ENCODE results near the gene MSI2.

DNA sequence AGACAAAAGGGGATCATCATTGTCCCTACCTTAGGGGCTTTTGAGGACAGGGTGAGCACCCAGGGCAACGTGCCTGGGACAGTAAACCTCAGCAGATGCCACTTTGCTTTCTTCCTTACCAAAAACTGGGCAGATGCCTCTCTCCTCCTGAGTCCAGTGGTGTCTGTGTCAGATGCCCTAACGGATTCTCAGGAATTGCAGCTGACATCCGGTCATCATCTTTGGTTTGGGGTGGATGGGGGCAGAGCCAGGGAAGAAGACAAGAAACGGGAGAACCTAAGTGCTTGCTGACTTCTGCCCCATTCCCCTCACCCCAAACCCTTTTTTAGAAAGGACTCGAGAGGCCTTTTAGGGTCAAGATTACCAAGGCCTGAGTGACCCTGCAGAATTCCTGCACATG is 187.5 kb downstream of the MSI2 start:
- TF ChIP-seq CTCF (IDR thresholded peaks at IDR 0.05), result no peak
- TF ChIP-seq EP300 (IDR thresholded peaks at IDR 0.05; ENCODE audit: borderline replicate concordance in 1 of 2, low read depth in 1 of 2, low read length in 1 of 2), result no peak
- TF ChIP-seq RFX5 (IDR thresholded peaks at IDR 0.05; ENCODE audit: low read length), result no peak
- no peak for TF ChIP-seq GABPA (IDR thresholded peaks at IDR 0.05; ENCODE audit: low read depth)
- TF ChIP-seq EZH2phosphoT487 (IDR thresholded peaks at IDR 0.05; ENCODE audit: borderline replicate concordance, low read depth), result no peak
- TF ChIP-seq SMC3 (IDR thresholded peaks at IDR 0.05; ENCODE audit: low read depth, low read length), result no peak
- no peak for TF ChIP-seq MAX (IDR thresholded peaks at IDR 0.05; ENCODE audit: low read depth)
- TF ChIP-seq MEF2A (IDR thresholded peaks at IDR 0.05; ENCODE audit: borderline replicate concordance, low read depth), result no peak
- no peak for TF ChIP-seq FOXM1 (IDR thresholded peaks at IDR 0.05; ENCODE audit: low read depth)
- TF ChIP-seq POLR2AphosphoS5 (IDR thresholded peaks at IDR 0.05; ENCODE audit: low read depth, low read length), result no peak
- TF ChIP-seq, protein P1, sequence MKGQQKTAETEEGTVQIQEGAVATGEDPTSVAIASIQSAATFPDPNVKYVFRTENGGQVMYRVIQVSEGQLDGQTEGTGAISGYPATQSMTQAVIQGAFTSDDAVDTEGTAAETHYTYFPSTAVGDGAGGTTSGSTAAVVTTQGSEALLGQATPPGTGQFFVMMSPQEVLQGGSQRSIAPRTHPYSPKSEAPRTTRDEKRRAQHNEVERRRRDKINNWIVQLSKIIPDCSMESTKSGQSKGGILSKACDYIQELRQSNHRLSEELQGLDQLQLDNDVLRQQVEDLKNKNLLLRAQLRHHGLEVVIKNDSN (IDR thresholded peaks at IDR 0.05; ENCODE audit: borderline replicate concordance, low read depth), result no peak
- no peak for TF ChIP-seq MXI1 (IDR thresholded peaks at IDR 0.05; ENCODE audit: low read depth, low read length)
- no peak for TF ChIP-seq USF2 (IDR thresholded peaks at IDR 0.05; ENCODE audit: borderline replicate concordance, low read depth, low read length)
- TF ChIP-seq, protein P2, sequence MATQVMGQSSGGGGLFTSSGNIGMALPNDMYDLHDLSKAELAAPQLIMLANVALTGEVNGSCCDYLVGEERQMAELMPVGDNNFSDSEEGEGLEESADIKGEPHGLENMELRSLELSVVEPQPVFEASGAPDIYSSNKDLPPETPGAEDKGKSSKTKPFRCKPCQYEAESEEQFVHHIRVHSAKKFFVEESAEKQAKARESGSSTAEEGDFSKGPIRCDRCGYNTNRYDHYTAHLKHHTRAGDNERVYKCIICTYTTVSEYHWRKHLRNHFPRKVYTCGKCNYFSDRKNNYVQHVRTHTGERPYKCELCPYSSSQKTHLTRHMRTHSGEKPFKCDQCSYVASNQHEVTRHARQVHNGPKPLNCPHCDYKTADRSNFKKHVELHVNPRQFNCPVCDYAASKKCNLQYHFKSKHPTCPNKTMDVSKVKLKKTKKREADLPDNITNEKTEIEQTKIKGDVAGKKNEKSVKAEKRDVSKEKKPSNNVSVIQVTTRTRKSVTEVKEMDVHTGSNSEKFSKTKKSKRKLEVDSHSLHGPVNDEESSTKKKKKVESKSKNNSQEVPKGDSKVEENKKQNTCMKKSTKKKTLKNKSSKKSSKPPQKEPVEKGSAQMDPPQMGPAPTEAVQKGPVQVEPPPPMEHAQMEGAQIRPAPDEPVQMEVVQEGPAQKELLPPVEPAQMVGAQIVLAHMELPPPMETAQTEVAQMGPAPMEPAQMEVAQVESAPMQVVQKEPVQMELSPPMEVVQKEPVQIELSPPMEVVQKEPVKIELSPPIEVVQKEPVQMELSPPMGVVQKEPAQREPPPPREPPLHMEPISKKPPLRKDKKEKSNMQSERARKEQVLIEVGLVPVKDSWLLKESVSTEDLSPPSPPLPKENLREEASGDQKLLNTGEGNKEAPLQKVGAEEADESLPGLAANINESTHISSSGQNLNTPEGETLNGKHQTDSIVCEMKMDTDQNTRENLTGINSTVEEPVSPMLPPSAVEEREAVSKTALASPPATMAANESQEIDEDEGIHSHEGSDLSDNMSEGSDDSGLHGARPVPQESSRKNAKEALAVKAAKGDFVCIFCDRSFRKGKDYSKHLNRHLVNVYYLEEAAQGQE (IDR thresholded peaks at IDR 0.05; ENCODE audit: low read depth, low read length), result no peak
